ENCODE results near the gene REEP1. TPM values are rescaled to one million over a fixed set of nuclear protein-coding genes. Genes with fewer than 3 reads are reported as not detected.

REEP1 gene
- total RNA-seq, 2 donors from 2014 or later = 20.9 to 22.7 TPM

DNA sequence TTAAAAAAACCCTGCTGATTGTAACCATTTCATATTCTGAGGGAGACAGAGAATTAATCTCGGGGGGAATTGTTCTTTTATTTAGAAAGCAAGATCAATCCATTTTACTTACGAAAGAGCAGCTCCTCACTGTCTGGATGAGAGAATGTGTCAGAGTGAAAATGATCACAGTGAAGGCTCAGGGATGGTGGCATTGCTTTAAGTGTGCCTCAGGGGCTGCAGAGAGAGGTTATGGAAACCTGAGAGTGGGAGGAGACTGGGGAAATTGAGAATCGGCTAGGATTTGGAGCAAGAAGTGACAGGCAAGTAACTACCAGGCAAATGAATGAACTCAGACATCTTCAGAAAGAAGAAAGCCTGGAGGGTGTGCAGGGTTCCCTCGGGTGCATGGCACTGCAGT, 104.0 kb downstream of the REEP1 start:
- ATAC-seq (ENCODE audit: insufficient number of reproducible peaks, low FRiP score, low read depth) (no peak), DNase-seq (ENCODE audit: low spot score) (no peak)
- Histone ChIP-seq H3K9me3 (no peaks in the 10 kb centered on the region), H3K36me3 (peaks cover 1% of the 10 kb centered on the region), H3K27ac (peak overlapping the region; percentile 63 to 72), H3K4me3 (no peak overlapping the region), H3K4me1 (ENCODE audit: control insufficient read depth in 1 of 2, low read depth in 2 of 2) (peaks cover 9 to 21% of the 10 kb centered on the region in 2 donors), H3K27me3 (replicated peaks; ENCODE audit: insufficient read depth) (no peaks in the 10 kb centered on the region)
- TF ChIP-seq, protein P1, sequence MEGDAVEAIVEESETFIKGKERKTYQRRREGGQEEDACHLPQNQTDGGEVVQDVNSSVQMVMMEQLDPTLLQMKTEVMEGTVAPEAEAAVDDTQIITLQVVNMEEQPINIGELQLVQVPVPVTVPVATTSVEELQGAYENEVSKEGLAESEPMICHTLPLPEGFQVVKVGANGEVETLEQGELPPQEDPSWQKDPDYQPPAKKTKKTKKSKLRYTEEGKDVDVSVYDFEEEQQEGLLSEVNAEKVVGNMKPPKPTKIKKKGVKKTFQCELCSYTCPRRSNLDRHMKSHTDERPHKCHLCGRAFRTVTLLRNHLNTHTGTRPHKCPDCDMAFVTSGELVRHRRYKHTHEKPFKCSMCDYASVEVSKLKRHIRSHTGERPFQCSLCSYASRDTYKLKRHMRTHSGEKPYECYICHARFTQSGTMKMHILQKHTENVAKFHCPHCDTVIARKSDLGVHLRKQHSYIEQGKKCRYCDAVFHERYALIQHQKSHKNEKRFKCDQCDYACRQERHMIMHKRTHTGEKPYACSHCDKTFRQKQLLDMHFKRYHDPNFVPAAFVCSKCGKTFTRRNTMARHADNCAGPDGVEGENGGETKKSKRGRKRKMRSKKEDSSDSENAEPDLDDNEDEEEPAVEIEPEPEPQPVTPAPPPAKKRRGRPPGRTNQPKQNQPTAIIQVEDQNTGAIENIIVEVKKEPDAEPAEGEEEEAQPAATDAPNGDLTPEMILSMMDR (IDR thresholded peaks at IDR 0.05) = no peak

DNA sequence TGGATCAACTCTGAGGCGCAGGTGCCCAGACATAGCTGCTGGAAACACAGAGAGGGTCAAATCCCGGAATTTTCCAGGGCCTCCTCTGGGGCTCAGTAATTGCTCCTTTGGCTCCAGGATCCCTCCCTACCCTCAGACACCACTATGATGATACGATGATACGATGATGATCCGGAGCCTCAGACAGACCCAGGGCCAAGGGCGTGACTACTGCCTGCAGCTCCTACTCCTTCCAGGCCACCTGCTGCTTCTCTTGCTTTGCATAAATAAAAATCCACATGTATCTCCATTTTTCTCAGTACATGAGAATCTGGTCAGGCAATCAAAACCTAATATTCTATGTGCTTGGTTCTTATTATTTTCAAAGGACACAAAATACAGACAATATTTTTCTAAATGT, 104.5 kb downstream of the REEP1 start:
- ATAC-seq (ENCODE audit: insufficient number of reproducible peaks, low FRiP score, low read depth) = no peak
- Histone ChIP-seq H3K4me3 (no peak overlapping the region), H3K27me3 (replicated peaks; ENCODE audit: insufficient read depth) (no peaks in the 10 kb centered on the region), H3K9me3 (no peaks in the 10 kb centered on the region), H3K4me1 (ENCODE audit: control insufficient read depth in 1 of 2, low read depth in 2 of 2) (peaks cover 9 to 21% of the 10 kb centered on the region in 2 donors), H3K27ac (no peak overlapping the region), H3K36me3 (no peaks in the 10 kb centered on the region)
- no peak for DNase-seq (ENCODE audit: low spot score)
- TF ChIP-seq, protein P1 (IDR thresholded peaks at IDR 0.05) = no peak

DNA sequence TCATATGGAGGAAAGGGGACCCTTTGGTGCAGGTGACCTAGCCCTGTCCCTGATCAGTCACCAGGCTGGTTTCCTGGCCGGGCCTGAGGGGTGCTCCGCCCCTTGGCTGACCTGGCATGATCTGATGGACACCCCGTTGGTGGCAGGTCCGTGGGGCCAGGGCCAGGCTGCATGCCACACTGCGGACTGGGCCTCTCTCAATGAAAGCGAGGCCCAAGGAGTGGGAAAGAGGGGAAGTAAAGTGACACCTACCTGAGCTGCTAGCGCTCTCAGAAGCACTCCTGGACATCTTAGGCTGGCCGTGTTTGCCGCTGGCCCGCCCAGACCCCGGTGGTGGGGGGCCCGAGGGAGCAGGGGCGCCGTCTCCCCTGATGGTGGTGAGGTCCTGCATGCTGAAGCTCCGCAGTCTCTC, 105.0 kb downstream of the REEP1 start:
- DNase-seq (ENCODE audit: low spot score) (no peak), ATAC-seq (ENCODE audit: insufficient number of reproducible peaks, low FRiP score, low read depth) (no peak)
- TF ChIP-seq, protein P1 (IDR thresholded peaks at IDR 0.05) = no peak
- Histone ChIP-seq H3K4me1 (ENCODE audit: control insufficient read depth in 1 of 2, low read depth in 2 of 2) (peaks cover 9 to 21% of the 10 kb centered on the region in 2 donors), H3K27ac (peak overlapping the region in 1 of 2 donors; percentile 28), H3K36me3 (no peaks in the 10 kb centered on the region), H3K27me3 (replicated peaks; ENCODE audit: insufficient read depth) (no peaks in the 10 kb centered on the region), H3K9me3 (no peaks in the 10 kb centered on the region), H3K4me3 (no peak overlapping the region)

DNA sequence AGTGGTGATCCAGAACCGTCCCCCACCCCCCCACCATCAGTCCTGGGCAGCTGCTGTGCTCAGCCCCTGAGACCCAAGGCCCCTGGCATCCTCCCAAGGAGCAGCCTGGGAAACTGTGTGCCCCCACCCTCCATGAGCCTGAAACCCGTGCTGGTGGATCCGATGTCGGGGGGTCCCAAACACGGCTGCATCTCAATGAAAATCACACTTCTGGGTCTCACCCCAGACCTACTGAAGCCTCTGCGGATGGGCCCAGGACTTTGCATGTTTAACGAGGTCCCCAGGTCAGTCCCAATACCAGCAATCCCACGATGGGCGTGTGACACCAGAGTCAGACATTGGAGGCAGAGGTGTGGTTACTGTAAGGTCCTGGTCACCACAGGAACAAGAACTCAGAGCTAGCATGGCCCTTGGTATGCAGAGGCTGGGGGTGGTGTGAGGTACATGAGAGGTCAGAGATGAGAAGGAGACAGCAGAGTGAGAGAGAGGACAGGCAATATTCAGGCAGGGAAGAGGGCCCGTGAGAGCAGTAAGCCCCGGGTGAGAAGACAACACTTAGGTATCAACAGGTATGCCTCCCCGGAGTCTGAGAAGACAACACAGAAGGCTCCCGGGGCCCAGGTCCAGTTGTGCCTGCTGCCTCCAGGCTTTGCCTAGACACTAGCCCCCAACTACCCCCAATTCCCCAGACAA, 105.6 kb downstream of the REEP1 start:
- no peaks in the 10 kb centered on the region for H3K27me3 ChIP-seq (replicated peaks; ENCODE audit: insufficient read depth)
- H3K36me3 ChIP-seq = no peaks in the 10 kb centered on the region
- DNase-seq (ENCODE audit: low spot score) (no peak), ATAC-seq (ENCODE audit: insufficient number of reproducible peaks, low FRiP score, low read depth) (no peak)
- no peak overlapping the region for H3K4me3 ChIP-seq
- H3K9me3 ChIP-seq = no peaks in the 10 kb centered on the region
- TF ChIP-seq, protein P1 (IDR thresholded peaks at IDR 0.05) = no peak
- peaks cover 9 to 21% of the 10 kb centered on the region in 2 donors for H3K4me1 ChIP-seq (ENCODE audit: control insufficient read depth in 1 of 2, low read depth in 2 of 2)
- H3K27ac ChIP-seq = peak overlapping the region in 1 of 2 donors; percentile 28

DNA sequence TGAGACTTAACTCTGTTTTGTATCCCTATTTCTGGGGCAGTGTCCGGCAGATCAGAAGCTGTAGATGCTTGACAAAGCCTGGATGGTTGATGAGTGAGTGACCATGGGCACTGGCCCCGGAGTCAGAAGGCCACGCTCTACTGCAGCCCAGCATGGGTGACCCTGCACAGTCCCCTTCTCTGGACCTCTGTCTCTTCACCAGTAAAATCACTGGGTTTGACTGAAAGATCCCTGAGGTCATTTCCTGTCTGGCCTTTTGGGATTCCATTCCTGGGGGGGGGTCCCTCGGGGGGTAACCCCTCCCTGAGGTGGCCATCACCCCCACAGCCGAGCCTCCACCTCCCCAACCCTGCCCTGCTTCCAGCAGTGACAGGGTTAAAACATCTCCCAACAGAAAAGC, 106.5 kb downstream of the REEP1 start:
- no peak for DNase-seq (ENCODE audit: low spot score)
- Histone ChIP-seq H3K27me3 (replicated peaks; ENCODE audit: insufficient read depth) (no peaks in the 10 kb centered on the region), H3K36me3 (no peaks in the 10 kb centered on the region), H3K27ac (no peak overlapping the region), H3K4me3 (no peak overlapping the region), H3K4me1 (ENCODE audit: control insufficient read depth in 1 of 2, low read depth in 2 of 2) (peaks cover 9 to 21% of the 10 kb centered on the region in 2 donors), H3K9me3 (no peaks in the 10 kb centered on the region)
- ATAC-seq (ENCODE audit: insufficient number of reproducible peaks, low FRiP score, low read depth) = no peak
- TF ChIP-seq, protein P1 (IDR thresholded peaks at IDR 0.05) = no peak
